ENCODE measurements around the gene FDXACB1. TPM values are rescaled to one million over a fixed set of nuclear protein-coding genes. Genes with fewer than 3 reads are reported as not detected.

Gene FDXACB1
- polyA plus RNA-seq, 1 donor = 3.2 TPM

- H3K27ac ChIP-seq (ENCODE audit: low read length) = peak within 1 kb of the TSS; percentile 82
- no peaks in the 10 kb centered on the region for H3K9me3 ChIP-seq (ENCODE audit: control insufficient read depth, low read depth, low read length)
- WGBS (ENCODE audit: insufficient coverage, low lambda C conversion rate) = 19% methylated on average over 3 of the region's 19 CpGs
- peaks cover 20% of the 10 kb centered on the region for H3K4me1 ChIP-seq (ENCODE audit: control insufficient read depth, insufficient read depth, low read length)
- peaks cover 1% of the 10 kb centered on the region for H3K27me3 ChIP-seq (ENCODE audit: control insufficient read depth, insufficient read depth, low read length)
- DNase-seq = peak; percentile 89 to 96
- peak within 1 kb of the TSS; percentile 33 for H3K4me3 ChIP-seq (ENCODE audit: low read length)
- H3K36me3 ChIP-seq (ENCODE audit: control insufficient read depth, insufficient read depth, low read length) = no peaks in the 10 kb centered on the region
These were observed 39.7 kb upstream of the FDXACB1 start, which contains the start of gene C11orf52 for GRCh38 chr11:111918390-111919256. Gene C11orf52 (plus strand): TSS chr11:111918913. CDS start chr11:111918973, 60 bp downstream.

DNA sequence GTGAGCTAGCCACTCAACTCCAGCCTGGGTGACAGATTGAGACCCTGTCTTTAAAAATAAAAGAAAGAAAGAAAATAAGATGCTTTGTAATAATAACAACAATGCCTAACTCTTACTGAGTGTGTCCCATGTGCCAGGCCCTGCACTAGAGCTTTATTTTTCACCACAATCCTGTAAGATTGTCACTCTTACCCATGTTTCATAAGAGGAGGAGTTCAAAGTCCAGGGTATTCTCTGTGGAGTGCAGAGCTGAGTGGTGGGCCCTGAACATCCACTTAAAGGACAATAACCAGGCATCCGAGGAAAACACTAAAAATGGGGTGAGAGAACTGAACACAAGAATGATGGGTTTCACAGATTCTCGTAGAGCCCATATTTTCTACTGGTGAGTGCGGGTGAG is 38.8 kb upstream of the FDXACB1 start:
- 80% methylated on average over 1 of the region's 3 CpGs for WGBS (ENCODE audit: insufficient coverage, low lambda C conversion rate)
- H3K4me3 ChIP-seq (ENCODE audit: low read length) = no peak overlapping the region
- DNase-seq = peak in 1 of 2 donors; percentile 28
- H3K4me1 ChIP-seq (ENCODE audit: control insufficient read depth, insufficient read depth, low read length) = peaks cover 20% of the 10 kb centered on the region
- no peaks in the 10 kb centered on the region for H3K36me3 ChIP-seq (ENCODE audit: control insufficient read depth, insufficient read depth, low read length)
- no peaks in the 10 kb centered on the region for H3K9me3 ChIP-seq (ENCODE audit: control insufficient read depth, low read depth, low read length)
- peak overlapping the region; percentile 82 for H3K27ac ChIP-seq (ENCODE audit: low read length)
- H3K27me3 ChIP-seq (ENCODE audit: control insufficient read depth, insufficient read depth, low read length) = peaks cover 8% of the 10 kb centered on the region

GRCh38 chr11:111917312-111917711 is 38.3 kb upstream of the FDXACB1 start:
- no peak for DNase-seq
- Histone ChIP-seq H3K36me3 (ENCODE audit: control insufficient read depth, insufficient read depth, low read length) (no peaks in the 10 kb centered on the region), H3K9me3 (ENCODE audit: control insufficient read depth, low read depth, low read length) (no peaks in the 10 kb centered on the region), H3K4me3 (ENCODE audit: low read length) (no peak overlapping the region), H3K27ac (ENCODE audit: low read length) (peak overlapping the region; percentile 82), H3K27me3 (ENCODE audit: control insufficient read depth, insufficient read depth, low read length) (peaks cover 8% of the 10 kb centered on the region), H3K4me1 (ENCODE audit: control insufficient read depth, insufficient read depth, low read length) (peaks cover 21% of the 10 kb centered on the region)
- no CpG with 5 or more reads among the region's 2 CpGs for WGBS (ENCODE audit: insufficient coverage, low lambda C conversion rate)

DNA sequence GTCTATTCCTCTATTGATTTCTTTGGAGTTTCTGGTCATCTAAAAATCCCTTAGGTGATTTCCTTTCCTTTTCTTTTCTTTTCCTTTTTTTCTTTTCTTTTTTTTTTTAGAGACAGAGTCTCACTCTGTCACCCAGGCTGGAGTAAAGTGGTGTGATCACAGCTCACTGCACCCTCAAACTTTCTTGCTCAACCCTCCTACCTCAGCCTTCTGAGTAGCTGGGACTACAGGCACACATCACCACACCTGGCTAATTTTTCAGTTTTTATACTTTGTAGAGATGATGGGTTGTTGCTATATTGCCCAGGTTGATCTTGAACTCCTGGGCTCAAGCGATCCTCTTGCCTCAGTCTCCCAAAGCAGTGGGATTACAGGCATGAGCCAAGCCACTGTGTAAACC is 37.8 kb upstream of the FDXACB1 start:
- Histone ChIP-seq H3K27ac (ENCODE audit: low read length) (no peak overlapping the region), H3K27me3 (ENCODE audit: control insufficient read depth, insufficient read depth, low read length) (peaks cover 14% of the 10 kb centered on the region), H3K9me3 (ENCODE audit: control insufficient read depth, low read depth, low read length) (no peaks in the 10 kb centered on the region), H3K4me3 (ENCODE audit: low read length) (no peak overlapping the region), H3K36me3 (ENCODE audit: control insufficient read depth, insufficient read depth, low read length) (no peaks in the 10 kb centered on the region), H3K4me1 (ENCODE audit: control insufficient read depth, insufficient read depth, low read length) (peaks cover 26% of the 10 kb centered on the region)
- no peak for DNase-seq
- no CpG with 5 or more reads among the region's 1 CpG for WGBS (ENCODE audit: insufficient coverage, low lambda C conversion rate)

DNA sequence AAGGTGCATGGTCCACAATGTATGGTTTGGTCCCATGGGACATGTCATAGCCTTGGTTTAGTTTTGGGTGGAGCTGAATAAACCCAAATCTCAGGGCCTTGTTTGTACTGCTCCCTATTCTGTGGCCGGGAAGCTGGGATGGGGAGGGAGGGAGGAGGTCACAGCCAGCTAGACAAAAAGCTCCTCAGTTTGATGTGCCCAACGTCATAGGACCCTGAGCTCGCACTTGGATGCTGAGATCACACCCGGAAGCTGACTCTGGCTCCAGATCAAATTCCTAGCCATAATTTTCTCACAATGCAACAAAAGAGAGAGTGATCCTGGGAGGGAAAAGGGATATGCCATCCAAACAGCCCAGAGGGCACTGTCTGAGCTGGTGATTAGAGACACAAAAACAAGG is 35.0 kb upstream of the FDXACB1 start:
- Histone ChIP-seq H3K36me3 (ENCODE audit: control insufficient read depth, insufficient read depth, low read length) (no peaks in the 10 kb centered on the region), H3K9me3 (ENCODE audit: control insufficient read depth, low read depth, low read length) (no peaks in the 10 kb centered on the region), H3K4me3 (ENCODE audit: low read length) (no peak overlapping the region), H3K27ac (ENCODE audit: low read length) (no peak overlapping the region), H3K4me1 (ENCODE audit: control insufficient read depth, insufficient read depth, low read length) (peaks cover 29% of the 10 kb centered on the region), H3K27me3 (ENCODE audit: control insufficient read depth, insufficient read depth, low read length) (peaks cover 14% of the 10 kb centered on the region)
- WGBS (ENCODE audit: insufficient coverage, low lambda C conversion rate) = no CpG with 5 or more reads among the region's 4 CpGs
- DNase-seq = peak in 1 of 2 donors; percentile 52

DNA sequence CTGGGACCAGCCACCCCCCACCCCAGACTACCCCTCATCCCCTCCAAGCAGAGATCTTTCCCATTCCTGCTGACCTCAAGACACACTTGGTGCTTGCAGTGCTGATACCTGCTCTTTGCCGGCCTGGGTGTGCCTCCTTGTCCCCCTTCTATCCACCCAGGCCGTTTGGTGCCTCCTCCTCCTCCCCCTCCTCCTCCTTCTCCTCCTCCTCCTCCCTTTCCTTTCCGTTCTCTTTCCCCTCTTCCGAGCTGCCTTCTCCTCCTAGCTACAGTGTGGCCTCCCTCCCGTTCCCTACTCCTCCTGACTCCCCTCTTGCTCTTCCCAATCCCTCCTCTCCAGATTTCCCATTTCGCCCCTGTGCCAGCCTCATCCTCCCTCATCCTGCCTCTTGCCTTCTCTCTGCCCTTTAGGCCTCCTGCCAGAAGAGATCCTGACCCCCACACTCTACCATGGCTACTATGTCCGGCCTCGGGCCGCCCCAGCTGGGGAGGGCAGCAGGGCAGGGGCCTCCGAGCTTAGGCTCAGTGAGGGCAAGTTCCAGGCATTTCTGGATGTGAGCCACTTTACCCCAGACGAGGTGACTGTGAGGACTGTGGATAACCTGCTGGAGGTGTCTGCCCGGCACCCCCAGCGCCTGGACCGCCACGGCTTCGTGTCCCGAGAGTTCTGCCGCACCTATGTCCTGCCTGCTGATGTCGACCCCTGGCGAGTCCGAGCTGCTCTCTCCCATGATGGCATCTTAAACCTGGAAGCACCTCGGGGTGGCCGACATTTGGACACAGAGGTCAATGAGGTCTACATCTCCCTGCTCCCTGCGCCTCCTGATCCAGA is 34.3 kb upstream of the FDXACB1 start:
- Histone ChIP-seq H3K4me3 (ENCODE audit: low read length) (peak overlapping the region; percentile 29), H3K27ac (ENCODE audit: low read length) (peak overlapping the region; percentile 16), H3K36me3 (ENCODE audit: control insufficient read depth, insufficient read depth, low read length) (no peaks in the 10 kb centered on the region), H3K9me3 (ENCODE audit: control insufficient read depth, low read depth, low read length) (no peaks in the 10 kb centered on the region), H3K4me1 (ENCODE audit: control insufficient read depth, insufficient read depth, low read length) (peaks cover 25% of the 10 kb centered on the region), H3K27me3 (ENCODE audit: control insufficient read depth, insufficient read depth, low read length) (peaks cover 14% of the 10 kb centered on the region)
- no peak for DNase-seq
- WGBS (ENCODE audit: insufficient coverage, low lambda C conversion rate) = 30% methylated on average over 4 of the region's 24 CpGs

- no peaks in the 10 kb centered on the region for H3K36me3 ChIP-seq (ENCODE audit: control insufficient read depth, insufficient read depth, low read length)
- peak within 1 kb of the TSS; percentile 65 for H3K27ac ChIP-seq (ENCODE audit: low read length)
- H3K9me3 ChIP-seq (ENCODE audit: control insufficient read depth, low read depth, low read length) = no peaks in the 10 kb centered on the region
- peak within 1 kb of the TSS; percentile 29 for H3K4me3 ChIP-seq (ENCODE audit: low read length)
- no CpG with 5 or more reads among the region's 26 CpGs for WGBS (ENCODE audit: insufficient coverage, low lambda C conversion rate)
- peaks cover 18% of the 10 kb centered on the region for H3K4me1 ChIP-seq (ENCODE audit: control insufficient read depth, insufficient read depth, low read length)
- peaks cover 14% of the 10 kb centered on the region for H3K27me3 ChIP-seq (ENCODE audit: control insufficient read depth, insufficient read depth, low read length)
- no peak for DNase-seq
These were observed 33.6 kb upstream of the FDXACB1 start, which contains the start of gene HSPB2 for GRCh38 chr11:111912535-111912934. Gene HSPB2 (plus strand): TSS chr11:111912734. CDS start chr11:111912830, 96 bp downstream.

- H3K27ac ChIP-seq (ENCODE audit: low read length) = peak within 1 kb of the TSS; percentile 65
- no peaks in the 10 kb centered on the region for H3K36me3 ChIP-seq (ENCODE audit: control insufficient read depth, insufficient read depth, low read length)
- H3K4me1 ChIP-seq (ENCODE audit: control insufficient read depth, insufficient read depth, low read length) = peaks cover 14% of the 10 kb centered on the region
- H3K4me3 ChIP-seq (ENCODE audit: low read length) = peak within 1 kb of the TSS; percentile 29
- H3K9me3 ChIP-seq (ENCODE audit: control insufficient read depth, low read depth, low read length) = no peaks in the 10 kb centered on the region
- 95% methylated on average over 4 of the region's 17 CpGs for WGBS (ENCODE audit: insufficient coverage, low lambda C conversion rate)
- H3K27me3 ChIP-seq (ENCODE audit: control insufficient read depth, insufficient read depth, low read length) = peaks cover 14% of the 10 kb centered on the region
- DNase-seq = peak; percentile 48 to 70
These were observed 32.8 kb upstream of the FDXACB1 start, which contains the start of gene CRYAB for GRCh38 chr11:111911563-111912401. Gene CRYAB (minus strand): TSS chr11:111911770. CDS start chr11:111911724, 46 bp downstream.

DNA sequence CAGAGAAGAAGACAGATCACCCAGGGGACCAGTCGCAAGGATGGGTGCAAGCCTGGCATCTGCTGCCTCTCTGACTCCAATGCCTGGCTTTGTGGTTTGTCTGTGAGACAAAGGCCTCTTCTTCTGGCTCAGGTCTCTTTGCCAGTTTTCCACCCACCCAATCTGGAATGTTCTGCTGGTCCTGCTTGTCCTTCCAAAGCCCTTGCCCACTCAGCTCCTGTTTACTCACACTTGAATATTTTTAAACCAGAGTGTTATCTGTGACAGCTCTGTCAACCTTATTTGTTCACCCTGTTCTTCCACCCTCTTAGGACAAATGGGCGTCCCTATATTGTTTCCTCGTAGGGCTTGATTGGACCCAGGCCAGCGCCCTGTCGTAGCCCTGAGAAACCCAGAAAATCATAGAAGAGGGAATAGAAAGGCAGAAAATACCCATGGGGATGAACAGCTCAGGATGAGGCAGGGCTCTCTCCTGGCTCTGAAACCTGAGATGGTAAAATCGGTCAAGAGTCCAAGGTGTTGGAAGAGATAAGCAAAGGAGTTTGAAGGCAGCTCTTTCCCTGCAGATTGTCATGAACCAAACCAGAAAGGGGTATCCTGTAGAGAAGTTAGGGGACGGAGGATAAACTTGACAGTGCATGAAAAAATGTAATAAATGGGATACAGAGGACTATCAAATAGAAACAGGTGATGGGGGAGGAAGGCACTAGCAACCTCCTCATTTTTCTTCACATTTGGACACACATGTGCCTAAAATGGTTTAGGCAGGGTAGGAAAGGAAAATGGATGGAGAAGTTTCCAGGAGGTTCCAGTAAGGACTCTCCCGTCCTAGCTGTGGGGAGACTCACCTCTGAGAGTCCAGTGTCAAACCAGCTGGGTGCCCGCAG is 32.0 kb upstream of the FDXACB1 start:
- Histone ChIP-seq H3K36me3 (ENCODE audit: control insufficient read depth, insufficient read depth, low read length) (no peaks in the 10 kb centered on the region), H3K9me3 (ENCODE audit: control insufficient read depth, low read depth, low read length) (no peaks in the 10 kb centered on the region), H3K27ac (ENCODE audit: low read length) (peak overlapping the region; percentile 65), H3K4me1 (ENCODE audit: control insufficient read depth, insufficient read depth, low read length) (peaks cover 14% of the 10 kb centered on the region), H3K4me3 (ENCODE audit: low read length) (peak overlapping the region; percentile 29), H3K27me3 (ENCODE audit: control insufficient read depth, insufficient read depth, low read length) (peaks cover 14% of the 10 kb centered on the region)
- WGBS (ENCODE audit: insufficient coverage, low lambda C conversion rate) = 60% methylated on average over 2 of the region's 9 CpGs
- peak in 1 of 2 donors; percentile 30 for DNase-seq
